Vagina (tissue), 2 donors: ENCODE data around the gene ANTXR1. TPM values are rescaled to one million over a fixed set of nuclear protein-coding genes. Genes with fewer than 3 reads are reported as not detected.

Source experiments
- DNase-seq, 2 donors: peaks; one replicate each; pipeline ENCODE4 v3.0.0-alpha.2; 2017; ENCODE audit errors: extremely low spot score in 2 of 2
- H3K27ac ChIP-seq: fragments of 200-600 bp; sonication (generic); one replicate; pipeline ENCODE4 v1.5.1; 2019
- H3K27me3 ChIP-seq: fragments of 200-600 bp; sonication (generic); one replicate; pipeline ENCODE4 v1.5.1; 2019
- H3K36me3 ChIP-seq, 2 donors: fragments of 200-600 bp; sonication (generic); one replicate each; pipeline ENCODE4 v1.5.1; 2017 to 2019
- H3K4me1 ChIP-seq: fragments of 200-600 bp; sonication (generic); one replicate; pipeline ENCODE4 v1.5.1; 2019
- H3K4me3 ChIP-seq, 2 donors: fragments of 200-600 bp; sonication (generic); 1 replicate in 1 of 2; 2 replicates in 1 of 2; pipeline ENCODE4 v1.5.1; 2016 to 2019
- H3K9me3 ChIP-seq: fragments of 200-600 bp; sonication (generic); one replicate; pipeline ENCODE4 v1.5.1; 2019
- CTCF ChIP-seq, 3 experiments: fragments of 450-650 bp in 2 of 3; fragments of 200-600 bp in 1 of 3; sonication (generic) in 1 of 3; IDR thresholded peaks; one replicate each; pipeline ENCODE4 v1.5.1; 2017 to 2019; ENCODE audit warnings: antibody characterized with exemption in 3 of 3, mild to moderate bottlenecking in 2 of 3, moderate library complexity in 2 of 3
- POLR2A ChIP-seq, 2 donors: fragments of 450-650 bp; IDR thresholded peaks; one replicate each; pipeline ENCODE4 v1.6.1; 2017; ENCODE audit warnings: antibody characterized with exemption in 2 of 2, mild to moderate bottlenecking in 2 of 2, moderate library complexity in 2 of 2
- POLR2AphosphoS5 ChIP-seq, 2 donors: sonication (generic); formaldehyde crosslinking; IDR thresholded peaks; one replicate each; pipeline ENCODE4 v1.9.0; 2017; ENCODE audit warnings: antibody characterized with exemption in 2 of 2, mild to moderate bottlenecking in 2 of 2, low read depth in 1 of 2; ENCODE audit not compliant: insufficient read depth in 1 of 2
- intact Hi-C: fragments of 100-400 bp; cut with DNase I; formaldehyde crosslinking; loops from one replicate; pipeline ENCODE4 v1.15.1; 2023
- total RNA-seq: library from RNA; depleted of rRNA; stranded (reverse); fragments of >200 nt; gene quantifications from one replicate; pipeline ENCODE4 v1.2.3, GENCODE V29; 2016

Gene ANTXR1
- total RNA-seq, 1 donor from 2014 or later, result 102 TPM

DNA sequence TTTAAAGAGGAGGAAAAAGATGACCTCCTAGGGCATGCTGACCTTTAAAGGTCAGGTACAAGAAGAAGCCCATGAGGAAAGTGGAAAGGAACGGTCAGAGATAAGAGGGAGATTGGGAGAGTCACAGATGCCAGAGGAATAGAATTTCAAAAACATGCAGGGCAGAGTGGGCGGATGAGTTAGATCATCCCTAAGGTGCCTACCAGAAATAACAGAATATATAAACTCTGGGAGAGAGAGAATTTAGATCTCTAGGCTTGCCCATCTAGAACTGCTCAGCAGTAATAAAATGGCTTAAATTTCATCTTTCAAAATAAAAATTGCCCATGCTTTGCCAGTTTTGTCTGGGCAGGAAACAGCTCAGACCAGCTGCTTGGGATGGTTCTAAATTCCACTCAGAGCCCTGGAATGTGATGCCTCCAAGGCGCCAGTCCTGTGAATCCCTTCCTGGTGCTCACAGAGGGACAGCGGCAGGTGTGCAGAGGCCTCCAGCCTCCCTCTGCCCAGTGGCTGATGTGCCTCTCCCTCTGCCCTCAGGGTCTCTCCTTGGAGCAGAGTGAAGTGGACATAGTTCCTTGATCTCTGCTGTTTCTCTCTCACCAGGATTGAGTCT, 130.9 kb downstream of the ANTXR1 start:
- Histone ChIP-seq H3K9me3 (no peaks in the 10 kb centered on the region), H3K36me3 (peaks cover 0 to 4% of the 10 kb centered on the region in 2 donors), H3K27ac (no peak overlapping the region), H3K27me3 (no peaks in the 10 kb centered on the region), H3K4me3 (no peak overlapping the region), H3K4me1 (peaks cover 15% of the 10 kb centered on the region)
- TF ChIP-seq POLR2A (IDR thresholded peaks at IDR 0.05), result no peak
- TF ChIP-seq POLR2AphosphoS5 (IDR thresholded peaks at IDR 0.05; ENCODE audit: insufficient read depth in 1 of 2, low read depth in 1 of 2), result no peak
- TF ChIP-seq CTCF (IDR thresholded peaks at IDR 0.05), result no peak
- DNase-seq, result no peak
- intact Hi-C loops, result no loop called here

- Histone ChIP-seq H3K9me3 (no peaks in the 10 kb centered on the region), H3K27ac (no peak overlapping the region), H3K27me3 (no peaks in the 10 kb centered on the region), H3K36me3 (peaks cover 0 to 4% of the 10 kb centered on the region in 2 donors), H3K4me1 (peaks cover 17% of the 10 kb centered on the region), H3K4me3 (no peak overlapping the region)
- TF ChIP-seq POLR2A (IDR thresholded peaks at IDR 0.05) (no peak), POLR2AphosphoS5 (IDR thresholded peaks at IDR 0.05; ENCODE audit: insufficient read depth in 1 of 2, low read depth in 1 of 2) (no peak), CTCF (IDR thresholded peaks at IDR 0.05) (no peak)
- intact Hi-C loops, result no loop called here
- DNase-seq, result no peak
Measured at GRCh38 chr2:69145204-69145603, 132.2 kb downstream of the ANTXR1 start.

- DNase-seq, result no peak
- Histone ChIP-seq H3K27ac (peak overlapping the region; percentile 80), H3K36me3 (peaks cover 0 to 4% of the 10 kb centered on the region in 2 donors), H3K9me3 (no peaks in the 10 kb centered on the region), H3K4me3 (no peak overlapping the region), H3K27me3 (no peaks in the 10 kb centered on the region), H3K4me1 (peaks cover 19% of the 10 kb centered on the region)
- intact Hi-C loops, result no loop called here
- TF ChIP-seq POLR2AphosphoS5 (IDR thresholded peaks at IDR 0.05; ENCODE audit: insufficient read depth in 1 of 2, low read depth in 1 of 2), result no peak
- TF ChIP-seq CTCF (IDR thresholded peaks at IDR 0.05), result no peak
Measured at GRCh38 chr2:69147841-69148533, 135.0 kb downstream of the ANTXR1 start.

- H3K36me3 ChIP-seq, result peaks cover 0 to 4% of the 10 kb centered on the region in 2 donors
- H3K9me3 ChIP-seq, result no peaks in the 10 kb centered on the region
- H3K4me1 ChIP-seq, result peaks cover 29% of the 10 kb centered on the region
- intact Hi-C loops, result loop anchor here (10.0 kb wide), 1 partner anchor 85 kb away; no protein-coding TSS in a partner anchor
- TF ChIP-seq POLR2AphosphoS5 (IDR thresholded peaks at IDR 0.05; ENCODE audit: insufficient read depth in 1 of 2, low read depth in 1 of 2) (peak; percentile 68 to 84), CTCF (IDR thresholded peaks at IDR 0.05) (no peak)
- H3K27ac ChIP-seq, result peak overlapping the region; percentile 80
- DNase-seq, result no peak
- H3K27me3 ChIP-seq, result no peaks in the 10 kb centered on the region
- H3K4me3 ChIP-seq, result no peak overlapping the region
Measured at GRCh38 chr2:69149631-69150215, 136.7 kb downstream of the ANTXR1 start.
